Measurements from ENCODE around the gene LAMC3. TPM values are rescaled to one million over a fixed set of nuclear protein-coding genes. Genes with fewer than 3 reads are reported as not detected.
A peak's percentile ranks its signal among the peaks of the same experiment; 100 is the strongest.

Gene LAMC3
- total RNA-seq, 1 donor from 2014 or later: not detected

- Histone ChIP-seq H3K9me3 (ENCODE audit: low read depth) (no peaks in the 10 kb centered on the region), H3K36me3 (no peaks in the 10 kb centered on the region), H3F3A (ENCODE audit: low read depth) (peaks cover 17% of the 10 kb centered on the region), H3K27ac (no peak overlapping the region), H3K9ac (no peak overlapping the region), H3K79me2 (ENCODE audit: low read depth) (no peaks in the 10 kb centered on the region), H3K4me1 (peaks cover 6% of the 10 kb centered on the region), H3K4me3 (no peak overlapping the region), H4K20me1 (ENCODE audit: low read depth) (no peaks in the 10 kb centered on the region), H2AFZ (replicated peaks) (no peak overlapping the region), H3K4me2 (no peak overlapping the region), H3K27me3 (no peaks in the 10 kb centered on the region)
- H3K9me3 Mint-ChIP-seq: no peaks in the 10 kb centered on the region
- no peak for DNase-seq (ENCODE audit: low spot score)
- peaks cover 11% of the 10 kb centered on the region for H3K27me3 Mint-ChIP-seq (ENCODE audit: insufficient read depth, low read depth)
- H3K4me3 Mint-ChIP-seq: peak overlapping the region; percentile 42
- H3K36me3 Mint-ChIP-seq: no peaks in the 10 kb centered on the region
- TF ChIP-seq CTCF (IDR thresholded peaks at IDR 0.05) (no peak), EZH2 (IDR thresholded peaks at IDR 0.05) (no peak), EZH2phosphoT487 (IDR thresholded peaks at IDR 0.05) (no peak)
- no peak overlapping the region for H3K27ac Mint-ChIP-seq
- H3K4me1 Mint-ChIP-seq: peaks cover 39% of the 10 kb centered on the region
Measured at GRCh38 chr9:130975156-130975555, 33.8 kb upstream of the LAMC3 start.

GRCh38 chr9:130975932-130976841 lies 32.8 kb upstream of the LAMC3 start:
- DNase-seq (ENCODE audit: low spot score): no peak
- H3K36me3 Mint-ChIP-seq: no peaks in the 10 kb centered on the region
- no peaks in the 10 kb centered on the region for H3K9me3 Mint-ChIP-seq
- H2AFZ ChIP-seq (replicated peaks): no peak overlapping the region
- H3K27ac Mint-ChIP-seq: no peak overlapping the region
- H3K27me3 Mint-ChIP-seq (ENCODE audit: insufficient read depth, low read depth): peaks cover 10% of the 10 kb centered on the region
- no peak overlapping the region for H3K27ac ChIP-seq
- H3K4me2 ChIP-seq: no peak overlapping the region
- H3K9me3 ChIP-seq (ENCODE audit: low read depth): no peaks in the 10 kb centered on the region
- H4K20me1 ChIP-seq (ENCODE audit: low read depth): no peaks in the 10 kb centered on the region
- H3K4me1 Mint-ChIP-seq: peaks cover 44% of the 10 kb centered on the region
- no peaks in the 10 kb centered on the region for H3K36me3 ChIP-seq
- no peaks in the 10 kb centered on the region for H3K27me3 ChIP-seq
- H3K79me2 ChIP-seq (ENCODE audit: low read depth): no peaks in the 10 kb centered on the region
- no peak overlapping the region for H3K4me3 ChIP-seq
- peaks cover 6% of the 10 kb centered on the region for H3K4me1 ChIP-seq
- no peak overlapping the region for H3K4me3 Mint-ChIP-seq
- H3F3A ChIP-seq (ENCODE audit: low read depth): peaks cover 17% of the 10 kb centered on the region
- no peak for TF ChIP-seq EZH2phosphoT487 (IDR thresholded peaks at IDR 0.05)
- no peak overlapping the region for H3K9ac ChIP-seq

GRCh38 chr9:130977811-130978221 lies 31.2 kb upstream of the LAMC3 start:
- DNase-seq (ENCODE audit: low spot score): no peak
- no peak overlapping the region for H3K4me3 Mint-ChIP-seq
- TF ChIP-seq EZH2phosphoT487 (IDR thresholded peaks at IDR 0.05): no peak
- TF ChIP-seq EZH2 (IDR thresholded peaks at IDR 0.05): no peak
- no peak for TF ChIP-seq CTCF (IDR thresholded peaks at IDR 0.05)
- Histone ChIP-seq H3K4me1 (peaks cover 14% of the 10 kb centered on the region), H3K27me3 (no peaks in the 10 kb centered on the region), H4K20me1 (ENCODE audit: low read depth) (no peaks in the 10 kb centered on the region), H3F3A (ENCODE audit: low read depth) (peaks cover 6% of the 10 kb centered on the region), H3K79me2 (ENCODE audit: low read depth) (no peaks in the 10 kb centered on the region), H3K27ac (no peak overlapping the region), H2AFZ (replicated peaks) (no peak overlapping the region), H3K9me3 (ENCODE audit: low read depth) (no peaks in the 10 kb centered on the region), H3K4me3 (no peak overlapping the region), H3K9ac (no peak overlapping the region), H3K4me2 (no peak overlapping the region), H3K36me3 (no peaks in the 10 kb centered on the region)
- H3K27ac Mint-ChIP-seq: peak overlapping the region; percentile 21
- H3K9me3 Mint-ChIP-seq: no peaks in the 10 kb centered on the region
- peaks cover 47% of the 10 kb centered on the region for H3K4me1 Mint-ChIP-seq
- H3K27me3 Mint-ChIP-seq (ENCODE audit: insufficient read depth, low read depth): peaks cover 4% of the 10 kb centered on the region
- no peaks in the 10 kb centered on the region for H3K36me3 Mint-ChIP-seq

All from neural progenitor cell (in vitro differentiated cells).